Right hindlimb (tissue), 1 donor: ENCODE data around the gene C1orf210.

Experiments used
- DNase-seq: peaks from one replicate; pipeline ENCODE4 v3.0.0-alpha.2; 2018

The C1orf210 gene

GRCh38 chr1:43273708-43274107, 11.7 kb downstream of the C1orf210 start:
- no peak for DNase-seq

GRCh38 chr1:43272576-43273571, 12.5 kb downstream of the C1orf210 start:
- no peak for DNase-seq

DNA sequence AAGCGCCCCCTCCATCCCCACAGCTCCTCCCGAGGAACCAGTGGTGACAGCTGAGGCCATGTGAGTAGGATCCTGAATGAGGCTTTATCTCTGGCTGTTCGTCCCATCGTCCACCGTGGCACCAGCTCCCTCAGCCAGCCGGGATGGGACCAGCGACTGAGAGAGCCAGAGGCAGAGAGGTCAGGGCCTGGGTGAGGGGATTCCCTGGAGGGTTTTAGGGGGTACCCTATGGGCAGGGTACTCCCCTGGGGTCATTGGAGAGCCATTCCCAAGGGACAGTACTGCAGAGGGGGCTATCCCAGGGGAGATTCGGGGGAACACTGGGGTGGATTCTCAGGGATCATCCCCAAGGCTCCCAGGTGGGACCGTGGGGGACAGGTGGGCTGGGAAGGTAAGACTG, 13.2 kb downstream of the C1orf210 start:
- no peak for DNase-seq

GRCh38 chr1:43271186-43272118, 13.9 kb downstream of the C1orf210 start:
- DNase-seq: no peak

GRCh38 chr1:43270421-43271095, 14.8 kb downstream of the C1orf210 start:
- no peak for DNase-seq

DNA sequence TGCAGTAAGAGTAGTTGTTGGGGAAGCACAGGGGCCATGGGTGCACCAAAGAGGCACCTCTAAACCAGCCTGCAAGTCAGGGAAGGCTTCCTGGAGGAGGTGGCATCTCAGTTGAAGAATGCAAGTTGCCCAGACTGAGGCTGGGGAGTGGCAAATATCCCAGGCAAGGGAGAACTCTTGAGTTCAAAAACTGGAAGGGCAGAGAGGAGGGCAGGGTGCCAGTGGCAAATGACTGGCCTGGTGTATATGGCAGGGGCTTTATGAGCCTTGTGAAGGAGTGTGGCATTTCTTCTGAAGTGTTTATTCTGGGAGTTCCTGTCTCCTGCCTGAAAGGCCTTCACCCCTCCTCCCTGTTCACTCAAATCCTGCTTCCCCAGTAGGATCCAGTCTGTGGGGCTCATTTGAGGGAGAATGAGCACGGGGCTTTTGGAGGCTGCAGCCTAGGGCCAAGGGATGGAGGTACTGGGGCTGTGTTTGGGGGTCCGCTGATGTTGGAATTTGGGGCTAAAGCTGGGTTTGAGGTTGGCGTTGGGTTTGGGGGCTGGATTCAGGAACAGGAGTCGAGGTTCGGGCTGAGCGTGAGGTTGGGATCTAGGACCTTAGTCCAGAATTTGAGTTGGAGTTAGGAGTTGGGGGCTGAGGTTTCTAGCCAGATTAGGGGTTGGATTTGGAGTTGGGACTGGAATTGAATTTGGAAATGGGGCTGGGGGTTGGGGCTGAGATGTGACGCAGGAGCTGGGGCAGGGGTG, 15.6 kb downstream of the C1orf210 start, which contains the start of gene TMEM125:
TSS of gene TMEM125 (plus strand) at position 357 of the 749 bp plus-strand sequence. CDS start 2,740 bp downstream, outside the sequence.
- no peak for DNase-seq

DNA sequence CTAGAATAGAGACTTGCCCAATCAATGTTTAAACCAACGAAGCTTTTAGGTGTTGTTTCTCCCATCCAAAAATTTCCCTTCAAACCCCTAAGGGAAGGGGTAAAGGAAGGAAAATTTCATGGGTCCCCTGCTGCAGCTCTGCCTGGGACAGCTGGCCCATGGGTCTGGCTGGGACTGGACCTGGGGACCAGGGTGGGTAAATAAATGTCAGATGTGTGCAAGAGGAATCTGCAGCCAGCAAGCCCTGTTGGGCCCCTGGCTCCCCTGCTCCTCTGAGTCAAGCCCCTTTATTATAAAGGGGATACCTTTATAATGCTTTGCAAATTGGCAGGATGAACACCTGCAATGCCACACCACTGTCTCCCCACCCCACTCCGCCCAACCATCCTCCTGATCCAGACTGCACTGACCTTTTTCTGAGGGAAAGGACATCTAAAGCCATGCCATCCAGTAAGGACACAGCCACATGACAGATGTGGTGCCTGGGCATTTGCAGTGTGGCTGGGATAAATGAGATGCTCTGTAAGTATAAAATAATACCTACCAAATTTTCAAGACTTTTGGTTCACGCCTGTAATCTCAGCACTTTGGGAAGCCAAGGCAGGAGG, 17.5 kb downstream of the C1orf210 start:
- no peak for DNase-seq

DNA sequence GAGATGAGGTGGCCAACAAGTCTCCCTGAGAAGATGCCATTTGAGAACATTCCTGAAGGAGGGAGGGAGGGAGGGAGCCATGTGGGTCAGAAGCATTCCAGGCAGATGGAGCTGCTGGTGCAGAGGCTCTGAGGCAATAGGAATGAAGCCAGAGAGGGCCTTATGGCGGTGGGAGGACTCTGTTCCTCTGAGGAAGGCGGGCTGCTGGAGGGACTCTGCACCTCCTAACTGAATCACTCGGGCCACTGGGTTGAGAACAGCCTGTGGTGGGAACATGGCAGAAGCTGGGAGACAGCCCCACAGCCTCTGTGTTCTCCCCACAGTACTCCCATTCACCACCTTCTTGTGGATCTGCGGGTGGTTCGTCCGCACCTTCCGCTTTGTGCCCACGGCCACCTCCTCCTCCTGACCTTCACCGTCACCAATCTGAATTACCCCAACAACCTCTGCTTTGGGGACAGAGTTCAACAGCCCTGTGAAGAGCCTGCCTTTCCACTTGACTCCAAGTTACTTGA, 18.0 kb downstream of the C1orf210 start:
- no peak for DNase-seq

GRCh38 chr1:43266881-43267280, 18.5 kb downstream of the C1orf210 start:
- no peak for DNase-seq

- no peak for DNase-seq
Measured at GRCh38 chr1:43265431-43265830, 19.9 kb downstream of the C1orf210 start.

GRCh38 chr1:43258370-43258769, 27.0 kb downstream of the C1orf210 start:
- DNase-seq: no peak

DNA sequence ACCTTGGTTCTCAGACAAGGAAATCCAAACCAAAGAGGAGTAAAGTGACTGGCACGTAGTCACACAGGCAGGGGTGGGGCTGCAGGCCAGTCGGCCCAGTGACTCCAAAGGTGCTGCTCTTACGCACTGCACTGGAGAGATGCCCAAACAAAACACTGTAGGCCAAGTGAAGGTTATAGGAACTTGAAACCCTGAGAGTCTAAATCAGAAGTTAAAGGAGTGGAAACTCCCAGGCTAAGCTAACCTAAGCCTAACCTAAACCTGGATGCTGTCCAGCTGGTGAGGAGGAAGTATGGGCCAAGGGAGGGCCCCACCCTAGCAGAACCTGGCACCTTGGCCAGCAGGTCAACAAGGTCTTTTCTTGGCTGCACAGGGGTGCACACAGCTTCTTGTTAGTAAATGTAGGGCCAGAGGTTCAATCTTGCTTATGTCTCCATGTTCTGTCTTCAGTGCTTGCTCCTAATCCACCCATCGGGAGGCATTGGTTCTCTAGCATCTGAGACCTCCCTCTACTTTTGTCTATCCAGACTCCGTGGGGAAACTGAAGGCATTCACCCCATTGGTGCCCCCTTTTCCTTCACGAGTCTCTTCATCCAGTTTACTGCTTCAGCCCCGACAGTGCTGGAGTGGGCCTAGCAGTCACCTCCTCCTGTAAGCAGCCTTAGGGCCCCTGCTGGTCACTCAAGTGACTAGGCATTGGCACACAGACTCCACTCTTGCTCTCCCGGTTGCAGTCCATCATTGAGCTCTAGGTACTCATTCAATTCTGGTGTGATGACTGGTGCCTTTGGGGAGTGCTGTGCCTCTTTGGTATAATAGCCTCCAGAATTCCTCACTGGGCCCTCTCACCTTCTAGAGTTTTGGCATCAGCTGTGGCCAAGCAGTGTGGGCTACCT, 28.5 kb downstream of the C1orf210 start:
- DNase-seq: no peak

- DNase-seq: no peak
Measured at GRCh38 chr1:43255438-43256210, 29.8 kb downstream of the C1orf210 start.

DNA sequence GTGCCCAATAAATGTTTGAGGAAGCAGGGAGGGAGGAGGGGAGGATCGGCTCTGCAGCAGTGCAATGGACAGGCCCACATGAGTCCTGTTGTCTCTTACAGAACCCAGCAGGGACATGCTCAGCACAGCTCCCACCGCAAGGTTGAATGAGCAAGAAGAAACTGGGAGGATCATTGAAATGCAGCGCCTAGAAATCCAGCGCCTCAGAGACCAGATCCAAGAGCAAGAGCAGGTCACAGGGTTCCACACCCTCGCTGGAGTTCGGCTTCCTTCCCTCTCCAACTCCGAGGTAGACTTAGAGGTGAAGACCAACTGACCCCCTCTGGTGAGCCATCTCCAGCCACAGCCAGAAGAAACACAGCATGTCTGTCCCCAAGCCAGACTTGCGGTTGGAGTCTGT, 31.5 kb downstream of the C1orf210 start:
- no peak for DNase-seq

GRCh38 chr1:43253173-43253572, 32.2 kb downstream of the C1orf210 start:
- no peak for DNase-seq

- DNase-seq: no peak
Measured at GRCh38 chr1:43252225-43252624, 33.2 kb downstream of the C1orf210 start.

- DNase-seq: no peak
Measured at GRCh38 chr1:43251024-43251423, 34.4 kb downstream of the C1orf210 start.

DNA sequence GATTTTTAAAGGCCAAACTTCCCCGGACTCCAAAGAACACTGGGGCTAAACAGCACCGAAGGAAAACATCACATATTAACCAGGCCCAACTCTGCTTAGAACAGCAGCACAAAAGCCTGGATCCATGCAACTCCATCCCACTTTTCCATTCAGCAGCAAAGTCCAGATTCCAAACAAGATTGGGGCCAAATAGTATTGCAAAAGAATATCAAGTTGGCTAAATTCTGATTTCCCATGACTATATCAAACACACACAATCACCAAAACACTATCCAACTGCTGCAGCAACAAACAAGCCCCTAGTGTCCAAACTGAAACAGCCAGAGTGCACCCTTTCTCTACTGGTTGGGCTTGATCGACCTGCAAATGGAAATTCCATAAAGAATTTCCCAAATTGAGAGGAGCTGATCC, 35.0 kb downstream of the C1orf210 start:
- no peak for DNase-seq

DNA sequence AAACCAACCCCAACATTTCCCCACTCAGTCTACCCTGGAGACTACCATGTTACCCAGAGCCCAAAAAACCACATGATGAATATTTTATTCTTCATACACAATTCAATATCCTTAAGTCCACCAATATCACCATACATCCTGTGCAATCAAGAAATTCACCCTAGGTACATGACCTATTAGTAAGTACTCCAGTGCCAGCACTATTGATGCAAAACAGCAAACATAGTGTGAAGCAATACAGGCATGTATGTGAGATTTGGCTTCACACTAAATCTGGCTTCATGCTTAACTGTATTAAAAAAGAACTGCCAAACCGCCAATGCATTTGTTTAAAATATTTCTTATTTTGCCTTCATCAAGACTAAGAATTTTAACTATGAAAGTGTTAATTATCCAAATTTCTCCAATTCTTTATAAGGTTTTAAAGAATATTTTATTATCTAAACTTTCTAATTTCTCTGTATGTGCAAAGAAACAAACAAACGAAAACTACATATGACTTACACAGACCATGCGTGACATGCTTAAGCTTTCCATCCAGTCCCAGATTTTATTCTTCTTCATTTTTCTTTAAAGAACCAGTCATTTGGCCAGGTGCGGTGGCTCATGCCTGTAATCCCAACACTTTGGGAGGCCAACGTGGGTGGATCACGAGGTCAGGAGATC, 38.0 kb downstream of the C1orf210 start:
- no peak for DNase-seq
